Neural progenitor cell (in vitro differentiated cells): ENCODE measurements around the gene COX17.

Experiments
- CTCF ChIP-seq: fragments of 200-600 bp; sonication (generic); IDR thresholded peaks from 2 replicates; pipeline ENCODE4 v1.5.1; 2017; ENCODE audit warnings: antibody characterized with exemption, mild to moderate bottlenecking
- EZH2 ChIP-seq: fragments of 200-600 bp; sonication (generic); IDR thresholded peaks from 2 replicates; pipeline ENCODE4 v1.6.1; 2017; ENCODE audit warnings: antibody characterized with exemption, mild to moderate bottlenecking, moderate library complexity

DNA sequence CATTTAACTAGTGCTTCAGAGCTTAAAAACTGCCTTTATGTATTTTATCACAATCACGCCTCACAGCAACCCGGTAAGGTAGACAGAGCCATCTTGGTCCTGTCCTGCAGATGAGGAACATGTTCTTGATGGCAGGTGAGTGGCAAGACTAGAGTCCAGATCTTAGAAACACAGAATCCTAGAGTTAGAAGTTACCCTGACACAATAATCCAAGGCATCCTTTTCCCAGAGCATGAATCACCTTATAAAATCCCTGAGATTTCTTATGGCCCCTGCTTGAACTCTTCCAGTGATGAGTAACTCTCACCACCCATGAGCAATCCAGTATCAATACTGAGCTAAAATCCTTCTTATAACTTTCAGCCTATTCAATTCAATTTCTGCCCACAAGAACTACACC is 33.7 kb downstream of the COX17 start:
- no peak for TF ChIP-seq CTCF
- TF ChIP-seq EZH2: no peak
